NCI-H2107 (cell line): ENCODE measurements around the gene BAK1.

ENCODE experiments used
- DNase-seq: peaks from one replicate; lab custom pipeline; 2025; lab: John Stamatoyannopoulos, UW

The BAK1 gene

GRCh38 chr6:33579828-33580714 lies at the start of gene BAK1:
Gene BAK1, minus strand, starts transcription at chr6:33580276. Its CDS starts 2,672 bp downstream, at chr6:33577604.
- DNase-seq = no peak

GRCh38 chr6:33628401-33628964 lies 48.4 kb upstream of the BAK1 start:
- no peak for DNase-seq

- no peak for DNase-seq
Measured at GRCh38 chr6:33627876-33628275, 47.8 kb upstream of the BAK1 start.

DNA sequence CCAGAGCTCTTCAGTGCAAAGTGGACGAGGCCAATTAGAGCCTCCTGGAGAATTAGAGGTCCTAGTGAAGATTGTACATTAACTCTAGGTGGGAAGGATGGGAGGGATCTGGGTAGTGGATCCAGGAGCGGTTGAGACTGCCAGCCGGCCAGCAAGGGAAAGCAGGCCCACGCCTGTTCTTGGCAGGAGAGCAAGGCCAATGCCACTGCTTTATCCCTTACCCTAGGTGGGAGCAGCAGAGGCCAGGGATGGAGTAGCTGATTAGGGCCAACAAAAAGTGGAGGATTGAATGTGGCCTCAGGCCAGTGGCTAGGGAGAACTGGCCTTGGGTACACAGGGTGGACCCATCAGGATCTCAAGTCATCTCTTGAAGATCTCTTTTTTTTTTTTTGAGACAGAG lies 44.8 kb upstream of the BAK1 start:
- no peak for DNase-seq

DNA sequence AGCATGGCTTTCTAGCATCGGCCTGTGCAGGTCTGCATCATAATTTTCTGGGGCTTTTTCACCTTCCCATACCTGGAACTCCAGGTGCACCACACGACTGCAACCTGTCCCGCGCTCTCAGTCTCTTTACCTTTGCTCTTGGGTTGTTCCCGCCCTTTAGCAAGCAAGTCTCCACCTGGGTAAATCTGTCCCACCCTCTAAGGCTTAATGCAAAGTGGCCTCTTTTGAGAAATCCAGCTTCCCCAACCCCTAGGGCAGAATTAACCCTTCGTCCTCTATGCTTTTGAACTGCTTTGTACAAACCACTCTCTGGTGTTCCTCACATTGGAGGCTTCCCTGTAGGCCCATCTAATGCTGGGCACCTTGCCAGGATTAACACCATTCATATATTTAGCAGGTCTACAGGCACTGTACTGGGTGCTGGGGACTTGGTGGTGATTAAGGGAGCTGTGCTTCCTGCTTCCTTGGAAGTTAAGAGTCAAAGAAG lies 43.9 kb upstream of the BAK1 start:
- no peak for DNase-seq

DNA sequence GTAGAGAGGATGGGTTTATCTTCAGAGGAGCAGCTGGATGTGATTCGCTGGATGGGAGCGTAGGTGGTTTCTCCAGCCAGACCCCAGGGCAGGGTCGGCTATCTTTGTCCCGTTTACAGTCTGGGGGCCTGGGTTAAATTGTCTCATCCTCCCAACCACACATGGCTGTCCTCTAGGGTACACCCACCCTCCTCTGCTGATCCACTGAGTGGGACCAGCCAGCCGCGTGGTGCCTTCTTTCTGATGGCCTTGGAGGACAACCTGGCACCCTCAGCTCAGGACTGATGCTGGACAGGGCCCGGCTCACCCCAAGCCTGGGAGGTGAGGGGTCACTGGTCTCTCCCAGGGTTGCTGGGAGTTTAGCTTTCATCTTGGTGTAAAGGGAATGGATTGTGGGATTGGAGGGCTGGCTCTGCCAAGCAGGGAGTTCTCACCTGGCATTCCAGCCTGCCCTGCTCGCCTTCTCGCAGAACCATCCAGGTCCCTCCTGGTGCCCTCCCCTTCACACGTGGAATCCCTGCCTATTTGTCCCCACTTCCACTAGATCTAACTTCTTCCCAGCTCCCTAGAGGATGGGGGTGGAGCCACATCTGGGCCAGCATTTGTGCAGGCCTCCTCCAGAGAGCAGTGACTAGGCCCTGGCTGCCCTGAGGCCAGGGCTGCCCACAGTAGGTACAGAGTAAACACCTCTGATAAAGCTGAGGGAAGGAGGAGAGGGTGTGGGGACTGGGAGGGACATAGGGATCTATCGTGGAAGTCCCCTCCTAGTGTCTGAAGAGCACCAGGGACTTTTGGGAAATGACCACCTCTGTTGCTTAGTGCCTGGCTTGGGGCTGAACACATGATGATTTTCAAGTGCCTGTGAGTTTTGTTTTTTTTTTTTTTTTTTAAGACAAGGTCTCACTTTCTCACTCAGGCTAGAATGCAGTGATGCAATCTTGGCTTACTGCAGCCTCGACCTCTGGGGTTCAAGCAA lies 42.7 kb upstream of the BAK1 start:
- DNase-seq = no peak

DNA sequence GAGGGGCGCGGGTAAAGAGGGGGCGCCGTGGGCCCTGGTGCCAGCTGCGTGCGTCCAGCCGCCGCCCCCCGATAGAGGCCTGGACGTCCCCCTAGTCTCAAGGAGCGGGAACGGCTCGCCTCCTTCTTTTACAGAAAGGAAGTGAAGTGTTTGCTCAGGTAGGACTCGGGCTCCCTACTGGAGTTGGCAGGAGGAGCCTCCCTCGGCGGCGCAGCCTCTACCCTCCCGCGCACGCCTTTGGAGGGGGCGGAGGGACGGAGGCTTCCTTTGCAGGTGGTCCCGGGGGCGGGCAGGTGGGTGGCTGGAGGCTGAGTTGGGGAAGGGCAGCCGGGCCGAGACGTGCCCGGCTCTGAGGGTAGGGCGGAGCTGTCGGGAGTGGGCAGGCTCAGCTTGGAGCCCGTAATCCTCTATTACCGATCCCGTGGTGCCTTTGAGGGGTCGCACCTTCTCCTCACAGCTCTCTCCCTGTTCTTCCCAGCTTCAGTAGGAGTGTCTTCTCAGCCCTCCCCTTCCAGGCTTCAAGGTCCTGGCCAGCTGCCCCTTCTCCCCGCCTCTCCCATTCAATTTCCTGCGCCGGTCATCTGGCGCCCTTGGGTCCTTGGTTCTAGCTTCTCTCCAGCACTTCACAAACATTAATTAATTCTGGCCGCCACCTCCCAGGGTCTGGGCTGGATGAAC lies 41.8 kb upstream of the BAK1 start:
- no peak for DNase-seq

DNA sequence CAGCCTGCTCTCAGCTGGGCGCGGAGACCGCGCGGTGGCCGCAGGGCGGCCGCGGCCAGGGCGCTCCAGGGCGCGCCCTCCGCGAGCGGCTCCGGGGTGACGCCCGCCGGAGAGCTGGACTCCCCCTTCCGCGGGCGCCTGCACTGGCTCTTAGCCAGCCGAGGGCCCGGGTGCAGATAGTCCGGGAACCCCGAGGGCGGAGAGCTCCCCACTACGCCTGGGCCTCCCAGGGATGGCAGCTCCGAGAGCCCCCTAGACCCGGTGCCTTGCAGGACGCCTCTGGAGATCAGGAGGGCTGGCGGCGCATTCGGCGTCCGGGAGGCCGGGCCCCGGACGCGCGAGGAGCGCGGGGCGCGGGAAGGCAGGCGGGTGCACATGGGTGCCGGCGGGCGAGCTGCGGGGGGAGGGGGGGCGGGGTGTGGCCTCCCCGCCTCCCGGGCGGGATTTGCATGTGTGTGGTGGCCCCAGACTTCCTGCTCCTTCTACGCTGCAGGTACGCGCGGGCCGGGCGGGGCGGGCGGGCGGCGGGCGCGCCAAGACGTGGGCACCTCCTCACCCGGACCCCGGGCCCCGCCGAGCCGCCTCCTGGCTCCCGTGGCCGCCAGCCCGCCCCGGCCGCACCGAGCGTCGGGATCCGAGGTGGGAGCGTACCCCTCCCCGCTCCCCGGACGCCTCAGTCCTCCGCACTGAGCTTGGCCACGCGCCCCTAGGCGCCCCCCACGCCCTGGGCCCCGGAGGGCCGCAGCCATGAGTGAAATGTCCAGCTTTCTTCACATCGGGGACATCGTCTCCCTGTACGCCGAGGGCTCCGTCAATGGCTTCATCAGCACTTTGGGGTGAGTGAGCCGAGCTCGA lies 41.0 kb upstream of the BAK1 start, which contains the start of gene ITPR3:
ITPR3 (plus strand) TSS at position 467 of the 855 bp plus-strand sequence; CDS start at position 748, 281 bp downstream.
- no peak for DNase-seq

GRCh38 chr6:33620158-33620855 lies 40.2 kb upstream of the BAK1 start:
- no peak for DNase-seq

GRCh38 chr6:33619166-33619840 lies 39.2 kb upstream of the BAK1 start:
- no peak for DNase-seq

DNA sequence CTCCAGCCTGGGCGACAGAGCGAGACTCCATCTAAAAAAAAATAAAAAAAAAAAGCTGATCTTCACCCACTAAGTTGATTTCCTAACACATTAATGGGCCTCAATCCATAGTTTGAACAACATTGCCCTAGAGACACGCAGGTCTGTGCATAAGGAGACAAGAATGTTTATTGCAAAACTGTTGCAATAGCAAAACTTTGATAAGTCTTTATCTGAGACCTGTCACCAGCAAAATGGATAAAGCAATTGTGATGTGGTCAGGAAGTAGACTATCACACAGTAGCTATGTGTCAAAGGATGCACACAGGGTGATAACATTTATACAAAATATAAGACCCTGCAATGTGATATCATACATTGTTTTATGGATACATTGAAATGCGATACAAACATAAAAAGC lies 36.8 kb upstream of the BAK1 start:
- DNase-seq = no peak

GRCh38 chr6:33616113-33616512 lies 36.0 kb upstream of the BAK1 start:
- no peak for DNase-seq

DNA sequence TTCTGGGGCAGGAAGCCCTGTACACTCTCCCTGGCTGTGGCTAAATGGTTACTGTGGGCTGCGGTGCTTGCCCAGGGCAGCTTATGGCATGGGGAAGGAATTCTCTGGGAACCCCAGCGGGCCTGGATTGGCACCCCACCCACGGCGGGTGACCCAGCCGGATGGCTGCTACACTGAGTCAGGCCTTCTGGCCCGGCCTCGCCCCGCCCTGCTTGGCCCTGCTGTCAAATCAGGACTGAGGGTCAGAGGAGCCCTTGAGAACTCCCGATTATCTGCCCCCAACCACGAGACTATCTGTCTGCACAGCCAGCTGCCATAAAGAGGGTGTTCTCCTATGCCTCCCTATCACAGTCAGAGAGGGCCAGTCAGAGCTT lies 33.7 kb upstream of the BAK1 start:
- no peak for DNase-seq

- DNase-seq = no peak
Measured at GRCh38 chr6:33613146-33613794, 33.2 kb upstream of the BAK1 start.

DNA sequence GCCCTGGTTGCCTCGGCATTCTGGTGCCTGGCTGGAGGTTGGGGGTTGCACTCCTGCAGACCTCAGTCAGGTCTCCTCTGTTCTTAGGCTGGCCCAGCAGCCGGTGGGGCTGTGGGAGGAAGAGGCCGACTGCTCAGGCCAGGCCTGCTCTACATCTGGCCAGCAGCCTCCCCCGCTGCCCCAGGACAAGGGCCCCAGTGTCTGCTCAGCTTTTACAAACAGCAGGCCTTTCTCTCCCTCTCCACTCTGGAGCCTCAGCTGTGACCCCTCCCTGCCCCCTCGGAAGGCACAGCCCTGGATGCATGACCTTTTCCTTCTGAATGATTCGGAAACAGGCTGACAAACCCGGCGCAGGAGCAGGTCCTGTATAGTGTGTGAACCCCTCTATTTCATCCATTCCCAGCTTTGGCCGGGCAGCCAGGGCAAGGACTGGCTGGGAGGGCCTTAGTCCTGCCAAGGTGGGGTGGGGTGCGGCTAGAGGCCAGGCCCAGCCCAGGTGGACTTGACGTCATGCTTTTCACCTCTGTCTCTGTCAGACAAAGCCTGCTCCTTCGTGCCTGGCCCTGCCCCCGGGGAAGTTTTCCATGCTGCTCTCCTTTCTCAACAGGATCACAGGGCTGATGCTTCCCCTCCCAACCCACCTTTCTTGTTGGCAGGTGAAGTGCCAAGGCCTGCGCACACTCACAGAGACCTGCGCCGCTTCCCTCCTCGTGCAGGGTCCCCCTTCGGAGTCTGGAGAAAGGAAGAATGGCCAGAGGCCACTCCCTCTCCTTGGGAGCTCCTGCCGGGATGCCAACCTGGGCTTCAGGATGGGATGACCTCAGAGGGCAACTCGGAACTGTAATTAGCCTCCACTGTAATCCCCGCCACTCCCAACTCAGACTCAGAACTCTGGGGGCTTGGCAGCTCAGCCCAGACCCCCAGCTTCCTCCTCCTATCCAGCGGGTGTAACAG lies 31.0 kb upstream of the BAK1 start:
- no peak for DNase-seq

GRCh38 chr6:33610067-33610466 lies 30.0 kb upstream of the BAK1 start:
- no peak for DNase-seq

DNA sequence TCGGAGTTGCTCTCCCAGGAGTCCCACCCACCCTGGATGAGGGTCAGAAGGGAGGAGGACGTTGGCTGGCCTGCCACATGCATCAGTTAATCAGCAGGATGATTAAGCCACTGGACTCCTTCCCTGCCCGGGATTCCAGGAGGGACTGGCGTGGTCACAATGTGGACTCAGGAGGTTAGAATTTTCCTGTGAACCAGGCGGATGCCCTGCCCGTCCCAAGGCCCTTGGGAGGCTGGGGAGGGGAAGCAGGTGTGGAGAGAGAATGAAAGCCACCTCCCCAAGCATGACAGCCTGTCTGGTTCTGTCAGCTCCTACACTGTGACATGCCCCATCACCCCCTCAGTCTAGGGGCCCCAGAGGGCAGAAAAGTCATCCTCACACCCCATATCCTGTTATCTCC lies 29.5 kb upstream of the BAK1 start:
- no peak for DNase-seq

- DNase-seq = no peak
Measured at GRCh38 chr6:33609019-33609418, 28.9 kb upstream of the BAK1 start.
